HG03575 (cell line): ENCODE measurements around the gene GRIK4.

Experiments used
- ATAC-seq: cut with Tn5 transposase; IDR thresholded peaks from one replicate; pipeline ENCODE4 v1.9.1; 2021; ENCODE audit not compliant: unreplicated experiment, insufficient number of reproducible peaks, low FRiP score; ENCODE audit errors: extremely low read depth

Gene GRIK4

GRCh38 chr11:120867024-120867423 lies 355.5 kb downstream of the GRIK4 start:
- no peak for ATAC-seq

- ATAC-seq, result no peak
These were observed 356.0 kb downstream of the GRIK4 start for GRCh38 chr11:120867531-120867930.

GRCh38 chr11:120867988-120868387 lies 356.4 kb downstream of the GRIK4 start:
- no peak for ATAC-seq

GRCh38 chr11:120869097-120869496 lies 357.5 kb downstream of the GRIK4 start:
- no peak for ATAC-seq

GRCh38 chr11:120869516-120870011 lies 358.0 kb downstream of the GRIK4 start:
- ATAC-seq, result no peak

- no peak for ATAC-seq
These were observed 359.6 kb downstream of the GRIK4 start for GRCh38 chr11:120871194-120871593.

GRCh38 chr11:120871924-120872323 lies 360.4 kb downstream of the GRIK4 start:
- ATAC-seq, result no peak

GRCh38 chr11:120873966-120874735 lies 362.6 kb downstream of the GRIK4 start:
- ATAC-seq, result no peak

GRCh38 chr11:120875986-120876385 lies 364.4 kb downstream of the GRIK4 start:
- ATAC-seq, result no peak

- no peak for ATAC-seq
These were observed 366.3 kb downstream of the GRIK4 start for GRCh38 chr11:120877746-120878365.

GRCh38 chr11:120878781-120879180 lies 367.2 kb downstream of the GRIK4 start:
- ATAC-seq, result no peak

GRCh38 chr11:120880498-120881175 lies 369.1 kb downstream of the GRIK4 start:
- ATAC-seq, result no peak

GRCh38 chr11:120881596-120881995 lies 370.0 kb downstream of the GRIK4 start:
- ATAC-seq, result no peak

GRCh38 chr11:120882175-120882574 lies 370.6 kb downstream of the GRIK4 start:
- ATAC-seq, result no peak

GRCh38 chr11:120883404-120884080 lies 372.0 kb downstream of the GRIK4 start:
- no peak for ATAC-seq

GRCh38 chr11:120884154-120885020 lies 372.8 kb downstream of the GRIK4 start:
- ATAC-seq, result no peak

- ATAC-seq, result no peak
These were observed 379.2 kb downstream of the GRIK4 start for GRCh38 chr11:120890609-120891320.
